ENCODE data around the gene ZNF175.

DNA sequence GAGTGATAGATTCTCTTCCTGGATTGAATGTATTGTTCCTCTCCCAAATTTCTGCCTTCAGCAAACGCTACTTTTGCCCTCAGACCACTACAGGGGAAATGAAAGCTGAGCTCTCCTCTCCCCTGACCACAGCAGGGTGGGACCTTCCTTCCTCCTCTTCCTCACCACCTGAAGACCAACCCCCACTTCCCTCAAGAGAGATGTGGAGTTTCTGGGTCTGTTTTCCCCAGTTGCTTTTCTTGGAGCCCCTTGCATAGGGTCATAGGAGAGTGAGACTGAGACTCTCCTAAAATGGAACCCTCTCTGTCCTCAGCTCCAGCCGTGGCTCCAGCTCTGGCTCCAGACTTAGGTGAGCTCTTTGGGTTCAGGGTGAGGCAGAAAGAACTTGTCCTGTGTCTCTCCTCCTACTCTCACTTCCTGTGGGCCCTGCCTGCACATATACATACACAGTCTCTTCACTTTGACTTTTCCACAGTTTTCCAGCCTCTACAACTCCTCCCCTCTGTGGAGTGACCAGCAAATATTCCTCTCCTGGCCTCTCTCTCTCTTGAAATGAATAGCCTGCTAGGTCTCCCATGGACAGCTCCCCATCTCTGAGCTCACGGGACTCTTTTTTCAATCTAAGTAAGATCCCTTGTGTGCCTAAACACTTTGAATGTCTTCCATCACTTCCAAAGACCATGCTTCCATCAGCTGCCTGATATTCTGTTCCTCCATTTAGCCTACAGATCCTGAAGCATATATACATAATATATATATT, 19.2 kb upstream of the ZNF175 start:
- TF ChIP-seq SMC3 (IDR thresholded peaks at IDR 0.05) (no peak), HOXB5 (CRISPR knock-in tag; IDR thresholded peaks at IDR 0.05) (no peak), MAFK (IDR thresholded peaks at IDR 0.05; ENCODE audit: partially characterized antibody) (no peak), POLR2A (IDR thresholded peaks at IDR 0.05; ENCODE audit: low read length) (no peak), CBX2 (IDR thresholded peaks at IDR 0.05; ENCODE audit: borderline replicate concordance, low read depth) (no peak)
- TF ChIP-seq, protein P1, sequence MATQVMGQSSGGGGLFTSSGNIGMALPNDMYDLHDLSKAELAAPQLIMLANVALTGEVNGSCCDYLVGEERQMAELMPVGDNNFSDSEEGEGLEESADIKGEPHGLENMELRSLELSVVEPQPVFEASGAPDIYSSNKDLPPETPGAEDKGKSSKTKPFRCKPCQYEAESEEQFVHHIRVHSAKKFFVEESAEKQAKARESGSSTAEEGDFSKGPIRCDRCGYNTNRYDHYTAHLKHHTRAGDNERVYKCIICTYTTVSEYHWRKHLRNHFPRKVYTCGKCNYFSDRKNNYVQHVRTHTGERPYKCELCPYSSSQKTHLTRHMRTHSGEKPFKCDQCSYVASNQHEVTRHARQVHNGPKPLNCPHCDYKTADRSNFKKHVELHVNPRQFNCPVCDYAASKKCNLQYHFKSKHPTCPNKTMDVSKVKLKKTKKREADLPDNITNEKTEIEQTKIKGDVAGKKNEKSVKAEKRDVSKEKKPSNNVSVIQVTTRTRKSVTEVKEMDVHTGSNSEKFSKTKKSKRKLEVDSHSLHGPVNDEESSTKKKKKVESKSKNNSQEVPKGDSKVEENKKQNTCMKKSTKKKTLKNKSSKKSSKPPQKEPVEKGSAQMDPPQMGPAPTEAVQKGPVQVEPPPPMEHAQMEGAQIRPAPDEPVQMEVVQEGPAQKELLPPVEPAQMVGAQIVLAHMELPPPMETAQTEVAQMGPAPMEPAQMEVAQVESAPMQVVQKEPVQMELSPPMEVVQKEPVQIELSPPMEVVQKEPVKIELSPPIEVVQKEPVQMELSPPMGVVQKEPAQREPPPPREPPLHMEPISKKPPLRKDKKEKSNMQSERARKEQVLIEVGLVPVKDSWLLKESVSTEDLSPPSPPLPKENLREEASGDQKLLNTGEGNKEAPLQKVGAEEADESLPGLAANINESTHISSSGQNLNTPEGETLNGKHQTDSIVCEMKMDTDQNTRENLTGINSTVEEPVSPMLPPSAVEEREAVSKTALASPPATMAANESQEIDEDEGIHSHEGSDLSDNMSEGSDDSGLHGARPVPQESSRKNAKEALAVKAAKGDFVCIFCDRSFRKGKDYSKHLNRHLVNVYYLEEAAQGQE (IDR thresholded peaks at IDR 0.05), result no peak

All from A549 (cell line).